ENCODE measurements around the gene KNSTRN.

- TF ChIP-seq, protein P1, sequence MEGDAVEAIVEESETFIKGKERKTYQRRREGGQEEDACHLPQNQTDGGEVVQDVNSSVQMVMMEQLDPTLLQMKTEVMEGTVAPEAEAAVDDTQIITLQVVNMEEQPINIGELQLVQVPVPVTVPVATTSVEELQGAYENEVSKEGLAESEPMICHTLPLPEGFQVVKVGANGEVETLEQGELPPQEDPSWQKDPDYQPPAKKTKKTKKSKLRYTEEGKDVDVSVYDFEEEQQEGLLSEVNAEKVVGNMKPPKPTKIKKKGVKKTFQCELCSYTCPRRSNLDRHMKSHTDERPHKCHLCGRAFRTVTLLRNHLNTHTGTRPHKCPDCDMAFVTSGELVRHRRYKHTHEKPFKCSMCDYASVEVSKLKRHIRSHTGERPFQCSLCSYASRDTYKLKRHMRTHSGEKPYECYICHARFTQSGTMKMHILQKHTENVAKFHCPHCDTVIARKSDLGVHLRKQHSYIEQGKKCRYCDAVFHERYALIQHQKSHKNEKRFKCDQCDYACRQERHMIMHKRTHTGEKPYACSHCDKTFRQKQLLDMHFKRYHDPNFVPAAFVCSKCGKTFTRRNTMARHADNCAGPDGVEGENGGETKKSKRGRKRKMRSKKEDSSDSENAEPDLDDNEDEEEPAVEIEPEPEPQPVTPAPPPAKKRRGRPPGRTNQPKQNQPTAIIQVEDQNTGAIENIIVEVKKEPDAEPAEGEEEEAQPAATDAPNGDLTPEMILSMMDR (IDR thresholded peaks at IDR 0.05), result no peak
- TF ChIP-seq POLR2A (IDR thresholded peaks at IDR 0.05), result no peak
Measured at GRCh38 chr15:40437752-40438687, 55.5 kb downstream of the KNSTRN start.
